Erythroblast (primary cell): ENCODE data around the gene AP3S2.

ENCODE experiments used
- GATA1 ChIP-seq: IDR thresholded peaks from 2 replicates; pipeline ENCODE4 v1.6.1; 2011; ENCODE audit warnings: low read depth, mild to moderate bottlenecking, control low read depth, low read length, moderate library complexity
- POLR2A ChIP-seq: IDR thresholded peaks from 2 replicates; pipeline ENCODE4 v1.6.1; 2011; ENCODE audit warnings: mild to moderate bottlenecking, low read length

DNA sequence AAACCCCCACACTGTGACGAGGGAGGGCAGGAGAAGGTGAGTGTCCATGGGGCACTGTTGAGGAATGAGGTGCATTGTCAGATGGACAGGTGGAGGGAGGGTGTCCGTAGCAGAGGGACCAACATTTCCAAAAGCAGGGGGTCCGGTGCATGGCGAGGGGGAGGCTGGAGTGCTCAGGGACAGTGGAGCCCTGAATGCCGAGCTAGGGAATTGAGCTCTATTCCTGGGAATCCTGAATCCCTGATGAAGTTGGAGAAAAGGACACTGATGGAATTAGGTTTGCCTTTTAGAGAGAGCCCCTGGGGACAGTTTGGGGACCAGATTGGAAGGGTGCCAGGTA lies 71.2 kb downstream of the AP3S2 start:
- TF ChIP-seq POLR2A (no peak), GATA1 (no peak)
